Stimulated activated CD8-positive, alpha-beta memory T cell treated with anti-CD3 and anti-CD28 coated beads, Interleukin-4, amount 100 ng/mL, for 48 hours (primary cell): ENCODE results near the gene SART1.
"Not testable (repeated sequence)": the region's sequence is repeated elsewhere in the genome, so short reads cannot be mapped to it uniquely, and the experiment has no call there.

ENCODE experiments used
- DNase-seq: peaks from one replicate; pipeline ENCODE4 v3.0.0-alpha.2; 2020

Gene SART1

GRCh38 chr11:66020212-66020611 lies 58.7 kb downstream of the SART1 start:
- DNase-seq = no peak

- peak; percentile 50 for DNase-seq
Observed at GRCh38 chr11:66020618-66021357, 59.3 kb downstream of the SART1 start.

DNA sequence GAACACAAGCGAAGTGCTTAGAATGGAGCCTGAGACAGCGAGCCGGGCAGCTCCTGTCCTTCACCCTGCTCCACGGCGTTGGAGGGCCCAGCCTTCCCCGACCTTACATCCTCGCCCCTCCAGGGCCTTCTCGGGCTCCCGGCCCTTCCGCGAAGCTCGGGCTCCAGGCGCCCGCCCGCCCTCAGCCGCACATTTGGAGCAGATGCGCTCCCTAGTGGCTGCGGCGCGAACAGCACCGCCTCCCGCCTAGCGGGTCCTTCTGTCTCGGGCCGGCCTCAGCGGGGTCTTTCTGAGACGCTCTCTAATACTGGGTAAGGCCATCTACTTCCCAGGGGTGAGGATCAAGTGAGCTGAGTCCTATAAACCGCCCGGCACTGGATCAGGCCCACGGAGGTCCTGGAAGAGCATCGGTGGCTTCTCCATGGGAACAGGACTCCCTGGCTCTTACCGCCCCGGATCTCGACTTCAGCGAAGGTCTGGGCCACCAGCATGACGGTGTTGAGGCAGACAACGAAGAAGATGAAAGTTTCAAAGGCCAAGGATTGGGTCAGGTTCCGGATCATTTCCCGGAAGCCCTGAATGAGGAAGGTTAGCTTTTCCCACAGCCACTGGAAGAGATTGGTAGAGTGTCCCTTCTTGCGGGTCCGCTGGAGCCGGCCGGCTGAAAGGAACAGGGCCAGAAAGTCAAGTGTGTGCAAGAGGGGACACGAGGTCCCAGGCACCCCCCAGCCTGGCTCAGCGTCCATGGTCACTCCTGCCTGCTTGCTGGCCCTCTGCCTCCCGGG lies 61.1 kb downstream of the SART1 start:
- peak; percentile 95 for DNase-seq

- not testable (repeated sequence) for DNase-seq
Observed at GRCh38 chr11:66023186-66023440, 61.6 kb downstream of the SART1 start.

GRCh38 chr11:66026017-66026529 lies 64.5 kb downstream of the SART1 start, which contains the start of gene CATSPER1:
Gene CATSPER1 (minus strand): TSS chr11:66026479. CDS start chr11:66026379, 100 bp downstream.
- DNase-seq = no peak
